HEK293 (cell line): Measurements from ENCODE around the gene HDDC2.

Experiments
- CTCF ChIA-PET: fragments of 350-600 bp; formaldehyde crosslinking; extraction: SDS; loops from one replicate; lab custom pipeline; 2021; ENCODE audit warnings: antibody characterized with exemption; lab: Yijun Ruan, JAX
- POLR2A ChIA-PET: fragments of 300-600 bp; formaldehyde crosslinking; extraction: SDS; loops from one replicate; lab custom pipeline; 2020; ENCODE audit warnings: antibody characterized with exemption, inconsistent platforms; lab: Yijun Ruan, JAX
- H3K27ac ChIP-seq: fragments of 200-500 bp; sonication (Bioruptor generic); 2 replicates; pipeline ENCODE4 v1.5.1; 2014; ENCODE audit warnings: low read depth, low read length, control low read depth, inconsistent platforms; ENCODE audit errors: extremely low read depth
- H3K36me3 ChIP-seq, 2 experiments: fragments of 200-500 bp in 1 of 2; sonication (Bioruptor generic) in 1 of 2; 1 replicate in 1 of 2; 2 replicates in 1 of 2; pipeline ENCODE4 v1.5.1; 2014 to 2017; ENCODE audit warnings: inconsistent platforms in 2 of 2, low read length in 2 of 2; ENCODE audit not compliant: control insufficient read depth in 2 of 2, insufficient read depth in 1 of 2
- H3K4me1 ChIP-seq: fragments of 200-500 bp; sonication (Bioruptor generic); 2 replicates; pipeline ENCODE4 v1.5.1; 2014; ENCODE audit warnings: mild to moderate bottlenecking, low read length, inconsistent platforms; ENCODE audit not compliant: control insufficient read depth, insufficient read depth
- H3K4me3 ChIP-seq: 2 replicates; pipeline ENCODE4 v1.5.1; 2011; ENCODE audit warnings: low read depth, mild to moderate bottlenecking, control low read depth, low read length, moderate library complexity
- H3K9me3 ChIP-seq: fragments of 200-500 bp; sonication (Bioruptor generic); 2 replicates; pipeline ENCODE4 v1.5.1; 2014; ENCODE audit warnings: low read depth, low read length, inconsistent platforms; ENCODE audit not compliant: control insufficient read depth, insufficient read depth
- SCRT1 ChIP-seq: fragments of 450-650 bp; formaldehyde crosslinking; IDR thresholded peaks from 2 replicates; pipeline ENCODE4 v1.5.1; 2016; ENCODE audit warnings: missing biosample characterization, missing genetic modification characterization, borderline replicate concordance
- SCRT2 ChIP-seq: fragments of 450-650 bp; formaldehyde crosslinking; IDR thresholded peaks from 2 replicates; pipeline ENCODE4 v1.5.1; 2016; ENCODE audit warnings: missing biosample characterization, missing genetic modification characterization
- SP3 ChIP-seq: fragments of 450-650 bp; formaldehyde crosslinking; IDR thresholded peaks from 2 replicates; pipeline ENCODE4 v1.5.1; 2016; ENCODE audit warnings: missing biosample characterization, missing genetic modification characterization
- TCF7L2 ChIP-seq: IDR thresholded peaks from 2 replicates; pipeline ENCODE4 v1.6.1; 2011; ENCODE audit warnings: low read depth, mild to moderate bottlenecking, inconsistent platforms, low read length, moderate library complexity, borderline replicate concordance
- ZNF132 ChIP-seq: fragments of 450-650 bp; formaldehyde crosslinking; IDR thresholded peaks from 2 replicates; pipeline ENCODE4 v1.5.1; 2017; ENCODE audit warnings: missing biosample characterization, missing genetic modification characterization, borderline replicate concordance
- ZNF16 ChIP-seq: fragments of 450-650 bp; formaldehyde crosslinking; IDR thresholded peaks from 2 replicates; pipeline ENCODE4 v1.5.1; 2016; ENCODE audit warnings: low read depth, missing biosample characterization, missing genetic modification characterization
- ZNF221 ChIP-seq: fragments of 450-650 bp; formaldehyde crosslinking; IDR thresholded peaks from 2 replicates; pipeline ENCODE4 v1.5.1; 2017; ENCODE audit warnings: missing biosample characterization, missing genetic modification characterization, borderline replicate concordance
- ZNF311 ChIP-seq: fragments of 450-650 bp; formaldehyde crosslinking; IDR thresholded peaks from 2 replicates; pipeline ENCODE4 v1.5.1; 2017; ENCODE audit warnings: missing biosample characterization, missing genetic modification characterization, borderline replicate concordance
- ZNF324 ChIP-seq: fragments of 450-650 bp; formaldehyde crosslinking; IDR thresholded peaks from 2 replicates; pipeline ENCODE4 v1.5.1; 2016; ENCODE audit warnings: missing biosample characterization, missing genetic modification characterization
- ZNF394 ChIP-seq: fragments of 450-650 bp; formaldehyde crosslinking; IDR thresholded peaks from 2 replicates; pipeline ENCODE4 v1.5.1; 2016; ENCODE audit warnings: missing biosample characterization, missing genetic modification characterization, mild to moderate bottlenecking, moderate library complexity, borderline replicate concordance
- ZNF423 ChIP-seq: fragments of 450-650 bp; formaldehyde crosslinking; IDR thresholded peaks from 2 replicates; pipeline ENCODE4 v1.5.1; 2016; ENCODE audit warnings: missing biosample characterization, missing genetic modification characterization
- ZNF426 ChIP-seq: fragments of 450-650 bp; formaldehyde crosslinking; IDR thresholded peaks from 2 replicates; pipeline ENCODE4 v1.5.1; 2017; ENCODE audit warnings: missing biosample characterization, missing genetic modification characterization, mild to moderate bottlenecking, inconsistent platforms, moderate library complexity
- ZNF48 ChIP-seq: fragments of 450-650 bp; formaldehyde crosslinking; IDR thresholded peaks from 2 replicates; pipeline ENCODE4 v1.5.1; 2016; ENCODE audit warnings: missing biosample characterization, missing genetic modification characterization
- ZNF510 ChIP-seq: fragments of 450-650 bp; formaldehyde crosslinking; IDR thresholded peaks from 2 replicates; pipeline ENCODE4 v1.5.1; 2018; ENCODE audit warnings: mild to moderate bottlenecking, missing genetic modification characterization, missing biosample characterization; ENCODE audit not compliant: insufficient replicate concordance
- ZNF560 ChIP-seq: fragments of 450-650 bp; formaldehyde crosslinking; IDR thresholded peaks from 2 replicates; pipeline ENCODE4 v1.5.1; 2017; ENCODE audit warnings: missing biosample characterization, missing genetic modification characterization, borderline replicate concordance
- ZNF768 ChIP-seq: fragments of 450-650 bp; formaldehyde crosslinking; IDR thresholded peaks from 2 replicates; pipeline ENCODE4 v1.5.1; 2018; ENCODE audit warnings: missing biosample characterization, mild to moderate bottlenecking, missing genetic modification characterization
- ZNF830 ChIP-seq: fragments of 450-650 bp; IDR thresholded peaks from 2 replicates; pipeline ENCODE4 v1.5.0; 2018; ENCODE audit warnings: missing biosample characterization, missing genetic modification characterization, low read depth, mild to moderate bottlenecking, moderate library complexity
- ZSCAN4 ChIP-seq: fragments of 450-650 bp; formaldehyde crosslinking; IDR thresholded peaks from 2 replicates; pipeline ENCODE4 v1.5.1; 2017; ENCODE audit warnings: missing biosample characterization, missing genetic modification characterization
- TF ChIP-seq, protein P1 (sequence below): fragments of 450-650 bp; formaldehyde crosslinking; IDR thresholded peaks from 2 replicates; pipeline ENCODE4 v1.5.1; 2016; ENCODE audit warnings: missing biosample characterization, missing genetic modification characterization, low read depth
- TF ChIP-seq, protein P2 (sequence below): fragments of 450-650 bp; formaldehyde crosslinking; IDR thresholded peaks from 2 replicates; pipeline ENCODE4 v1.5.1; 2016; ENCODE audit warnings: missing biosample characterization, missing genetic modification characterization
- TF ChIP-seq, protein P3 (sequence below): fragments of 450-650 bp; formaldehyde crosslinking; IDR thresholded peaks from 2 replicates; pipeline ENCODE4 v1.5.1; 2017; ENCODE audit warnings: missing biosample characterization, missing genetic modification characterization

Gene HDDC2

DNA sequence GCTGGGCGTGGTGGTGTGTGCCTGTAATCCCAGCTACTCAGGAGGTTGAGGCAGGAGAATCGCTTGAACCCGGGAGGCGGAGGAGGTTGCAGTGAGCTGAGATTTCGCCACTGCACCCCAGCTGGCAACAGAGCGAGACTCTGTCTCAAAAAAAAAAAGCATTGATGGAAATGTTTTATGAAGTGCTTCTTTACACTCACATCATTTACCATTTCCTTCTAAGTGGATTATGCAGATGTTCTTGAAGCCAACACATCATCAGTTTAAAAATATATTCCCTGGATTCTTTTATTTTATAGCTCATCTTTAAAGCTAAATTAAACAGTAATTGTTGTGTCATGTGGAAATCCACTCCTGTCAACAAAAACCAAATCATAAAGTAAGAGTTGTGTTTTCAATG, 35.9 kb upstream of the HDDC2 start:
- CTCF ChIA-PET = interaction anchor here (0.9 kb wide), 1 partner anchor 8 kb away, joined by 3 read pairs; no protein-coding TSS in a partner anchor
- no peak overlapping the region for H3K4me3 ChIP-seq
- H3K27ac ChIP-seq = no peak overlapping the region
- H3K9me3 ChIP-seq = no peaks in the 10 kb centered on the region
- no peaks in the 10 kb centered on the region for H3K36me3 ChIP-seq
- POLR2A ChIA-PET = interaction anchor here (0.7 kb wide), 1 partner anchor 12 kb away, joined by 4 read pairs; no protein-coding TSS in a partner anchor
- TF ChIP-seq, protein P1, sequence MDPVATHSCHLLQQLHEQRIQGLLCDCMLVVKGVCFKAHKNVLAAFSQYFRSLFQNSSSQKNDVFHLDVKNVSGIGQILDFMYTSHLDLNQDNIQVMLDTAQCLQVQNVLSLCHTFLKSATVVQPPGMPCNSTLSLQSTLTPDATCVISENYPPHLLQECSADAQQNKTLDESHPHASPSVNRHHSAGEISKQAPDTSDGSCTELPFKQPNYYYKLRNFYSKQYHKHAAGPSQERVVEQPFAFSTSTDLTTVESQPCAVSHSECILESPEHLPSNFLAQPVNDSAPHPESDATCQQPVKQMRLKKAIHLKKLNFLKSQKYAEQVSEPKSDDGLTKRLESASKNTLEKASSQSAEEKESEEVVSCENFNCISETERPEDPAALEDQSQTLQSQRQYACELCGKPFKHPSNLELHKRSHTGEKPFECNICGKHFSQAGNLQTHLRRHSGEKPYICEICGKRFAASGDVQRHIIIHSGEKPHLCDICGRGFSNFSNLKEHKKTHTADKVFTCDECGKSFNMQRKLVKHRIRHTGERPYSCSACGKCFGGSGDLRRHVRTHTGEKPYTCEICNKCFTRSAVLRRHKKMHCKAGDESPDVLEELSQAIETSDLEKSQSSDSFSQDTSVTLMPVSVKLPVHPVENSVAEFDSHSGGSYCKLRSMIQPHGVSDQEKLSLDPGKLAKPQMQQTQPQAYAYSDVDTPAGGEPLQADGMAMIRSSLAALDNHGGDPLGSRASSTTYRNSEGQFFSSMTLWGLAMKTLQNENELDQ (tag by site-specific recombination) = no peak
- TF ChIP-seq TCF7L2 = no peak
- no peak for TF ChIP-seq ZNF311 (tag by site-specific recombination)
- TF ChIP-seq ZNF768 (tag by site-specific recombination) = no peak
- no peak for TF ChIP-seq ZNF560 (tag by site-specific recombination)
- TF ChIP-seq, all 188 proteins: peak for 0
- no peaks in the 10 kb centered on the region for H3K4me1 ChIP-seq

DNA sequence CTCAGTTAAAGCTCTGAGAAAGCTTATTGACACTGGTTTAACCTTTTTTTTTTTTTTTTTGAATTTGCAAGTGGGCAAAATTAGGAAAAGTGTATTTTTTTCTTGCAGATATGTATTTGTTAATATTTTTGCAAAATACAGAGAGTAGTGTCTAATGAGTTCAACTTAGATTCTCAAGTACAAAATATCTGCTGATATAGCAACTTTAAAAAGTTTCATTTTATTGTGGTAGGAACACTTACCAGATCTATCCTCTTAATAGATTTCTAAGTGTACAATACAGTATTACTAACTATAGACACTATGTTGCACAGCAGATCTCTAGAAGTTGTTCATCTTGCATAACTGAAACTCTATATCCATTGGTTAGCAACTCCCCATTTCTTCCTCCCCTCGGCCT, 30.9 kb upstream of the HDDC2 start:
- Histone ChIP-seq H3K9me3 (no peaks in the 10 kb centered on the region), H3K27ac (no peak overlapping the region), H3K4me3 (no peak overlapping the region), H3K36me3 (no peaks in the 10 kb centered on the region), H3K4me1 (no peaks in the 10 kb centered on the region)
- TF ChIP-seq, protein P2, sequence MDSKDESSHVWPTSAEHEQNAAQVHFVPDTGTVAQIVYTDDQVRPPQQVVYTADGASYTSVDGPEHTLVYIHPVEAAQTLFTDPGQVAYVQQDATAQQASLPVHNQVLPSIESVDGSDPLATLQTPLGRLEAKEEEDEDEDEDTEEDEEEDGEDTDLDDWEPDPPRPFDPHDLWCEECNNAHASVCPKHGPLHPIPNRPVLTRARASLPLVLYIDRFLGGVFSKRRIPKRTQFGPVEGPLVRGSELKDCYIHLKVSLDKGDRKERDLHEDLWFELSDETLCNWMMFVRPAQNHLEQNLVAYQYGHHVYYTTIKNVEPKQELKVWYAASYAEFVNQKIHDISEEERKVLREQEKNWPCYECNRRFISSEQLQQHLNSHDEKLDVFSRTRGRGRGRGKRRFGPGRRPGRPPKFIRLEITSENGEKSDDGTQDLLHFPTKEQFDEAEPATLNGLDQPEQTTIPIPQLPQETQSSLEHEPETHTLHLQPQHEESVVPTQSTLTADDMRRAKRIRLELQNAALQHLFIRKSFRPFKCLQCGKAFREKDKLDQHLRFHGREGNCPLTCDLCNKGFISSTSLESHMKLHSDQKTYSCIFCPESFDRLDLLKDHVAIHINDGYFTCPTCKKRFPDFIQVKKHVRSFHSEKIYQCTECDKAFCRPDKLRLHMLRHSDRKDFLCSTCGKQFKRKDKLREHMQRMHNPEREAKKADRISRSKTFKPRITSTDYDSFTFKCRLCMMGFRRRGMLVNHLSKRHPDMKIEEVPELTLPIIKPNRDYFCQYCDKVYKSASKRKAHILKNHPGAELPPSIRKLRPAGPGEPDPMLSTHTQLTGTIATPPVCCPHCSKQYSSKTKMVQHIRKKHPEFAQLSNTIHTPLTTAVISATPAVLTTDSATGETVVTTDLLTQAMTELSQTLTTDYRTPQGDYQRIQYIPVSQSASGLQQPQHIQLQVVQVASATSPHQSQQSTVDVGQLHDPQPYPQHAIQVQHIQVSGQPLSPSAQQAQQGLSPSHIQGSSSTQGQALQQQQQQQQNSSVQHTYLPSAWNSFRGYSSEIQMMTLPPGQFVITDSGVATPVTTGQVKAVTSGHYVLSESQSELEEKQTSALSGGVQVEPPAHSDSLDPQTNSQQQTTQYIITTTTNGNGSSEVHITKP (tag by site-specific recombination) = no peak
- TF ChIP-seq ZNF221 (tag by site-specific recombination) = no peak
- no peak for TF ChIP-seq SP3 (tag by site-specific recombination)
- no peak for TF ChIP-seq ZNF426 (tag by site-specific recombination)
- TF ChIP-seq SCRT2 (tag by site-specific recombination) = no peak
- TF ChIP-seq, protein P3, sequence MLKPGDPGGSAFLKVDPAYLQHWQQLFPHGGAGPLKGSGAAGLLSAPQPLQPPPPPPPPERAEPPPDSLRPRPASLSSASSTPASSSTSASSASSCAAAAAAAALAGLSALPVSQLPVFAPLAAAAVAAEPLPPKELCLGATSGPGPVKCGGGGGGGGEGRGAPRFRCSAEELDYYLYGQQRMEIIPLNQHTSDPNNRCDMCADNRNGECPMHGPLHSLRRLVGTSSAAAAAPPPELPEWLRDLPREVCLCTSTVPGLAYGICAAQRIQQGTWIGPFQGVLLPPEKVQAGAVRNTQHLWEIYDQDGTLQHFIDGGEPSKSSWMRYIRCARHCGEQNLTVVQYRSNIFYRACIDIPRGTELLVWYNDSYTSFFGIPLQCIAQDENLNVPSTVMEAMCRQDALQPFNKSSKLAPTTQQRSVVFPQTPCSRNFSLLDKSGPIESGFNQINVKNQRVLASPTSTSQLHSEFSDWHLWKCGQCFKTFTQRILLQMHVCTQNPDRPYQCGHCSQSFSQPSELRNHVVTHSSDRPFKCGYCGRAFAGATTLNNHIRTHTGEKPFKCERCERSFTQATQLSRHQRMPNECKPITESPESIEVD = no peak
- TF ChIP-seq ZNF132 (tag by site-specific recombination) = no peak
- TF ChIP-seq ZNF394 = no peak
- TF ChIP-seq ZNF48 = no peak
- no peak for TF ChIP-seq ZNF830 (tag by site-specific recombination)
- no peak for TF ChIP-seq ZNF423 (tag by site-specific recombination)
- TF ChIP-seq ZNF510 (tag by site-specific recombination) = no peak
- no peak for TF ChIP-seq ZSCAN4 (tag by site-specific recombination)
- no peak for TF ChIP-seq ZNF16 (tag by site-specific recombination)
- no peak for TF ChIP-seq SCRT1 (tag by site-specific recombination)
- TF ChIP-seq ZNF324 (tag by site-specific recombination) = no peak
- ChIA-PET POLR2A (interaction anchor here (0.7 kb wide), 1 partner anchor 837 kb away, joined by 4 read pairs; no protein-coding TSS in a partner anchor), CTCF (interaction anchor here (0.6 to 1.1 kb wide), 8 partner anchors 10 to 1812 kb away, joined by 3 to 9 read pairs (median 4); no protein-coding TSS in a partner anchor)
